GM04504 (cell line): Measurements from ENCODE around the gene FMOD.
"Not testable (repeated sequence)": the region's sequence is repeated elsewhere in the genome, so short reads cannot be mapped to it uniquely, and the experiment has no call there.

Experiments used
- DNase-seq: peaks from one replicate; pipeline ENCODE4 v3.0.0-alpha.2; 2012; ENCODE audit warnings: low read depth

Gene FMOD

GRCh38 chr1:203326830-203327683 lies 23.9 kb downstream of the FMOD start:
- DNase-seq = no peak

- no peak for DNase-seq
Measured at GRCh38 chr1:203325418-203326091, 25.4 kb downstream of the FMOD start.

- no peak for DNase-seq
Measured at GRCh38 chr1:203325026-203325417, 25.9 kb downstream of the FMOD start.

- DNase-seq = no peak
Measured at GRCh38 chr1:203324105-203325025, 26.6 kb downstream of the FMOD start.

GRCh38 chr1:203323587-203323986 lies 27.3 kb downstream of the FMOD start:
- DNase-seq = no peak

- DNase-seq = no peak
Measured at GRCh38 chr1:203322500-203323179, 28.3 kb downstream of the FMOD start.

GRCh38 chr1:203321273-203322052 lies 29.5 kb downstream of the FMOD start:
- no peak for DNase-seq

- DNase-seq = no peak
Measured at GRCh38 chr1:203320591-203321272, 30.2 kb downstream of the FMOD start.

- DNase-seq = no peak
Measured at GRCh38 chr1:203318229-203318517, 32.7 kb downstream of the FMOD start.

GRCh38 chr1:203317429-203318228 lies 33.3 kb downstream of the FMOD start:
- no peak for DNase-seq

GRCh38 chr1:203316626-203317093 lies 34.3 kb downstream of the FMOD start:
- no peak for DNase-seq

GRCh38 chr1:203314025-203314759 lies 36.7 kb downstream of the FMOD start:
- not testable (repeated sequence) for DNase-seq

- no peak for DNase-seq
Measured at GRCh38 chr1:203311368-203312301, 39.3 kb downstream of the FMOD start.

- no peak for DNase-seq
Measured at GRCh38 chr1:203308923-203309331, 42.0 kb downstream of the FMOD start.

- no peak for DNase-seq
Measured at GRCh38 chr1:203308328-203308922, 42.5 kb downstream of the FMOD start.

- DNase-seq = no peak
Measured at GRCh38 chr1:203307641-203308126, 43.2 kb downstream of the FMOD start.

GRCh38 chr1:203306965-203307541 lies 43.9 kb downstream of the FMOD start:
- no peak for DNase-seq
